Adipose tissue (tissue), 3 donors: Measurements from ENCODE around the gene DNAJC15. TPM values are rescaled to one million over a fixed set of nuclear protein-coding genes. Genes with fewer than 3 reads are reported as not detected.

Experiments used
- H3K27ac ChIP-seq: one replicate; pipeline ENCODE4 v1.5.1; 2013; ENCODE audit warnings: low read depth, low read length
- WGBS, 3 donors: extraction: QIAGEN DNeasy Blood & Tissue Kit; methylation state at CpG; one replicate each; pipeline ENCODE4 v1.1.7; 2013; 5-methylcytosine and 5-hydroxymethylcytosine counted together
- polyA plus RNA-seq, 3 donors: library from polyadenylated mRNA; stranded (reverse); fragments of 200-250 nt; gene quantifications; one replicate each; pipeline ENCODE4 v1.2.3, GENCODE V29; 2013
- donor health status: healthy with polysubstance abuse.
- donor health status: Bipolar disorder and iron deficiency.
- donor health status: healthy.

Gene DNAJC15
- polyA plus RNA-seq, 3 donors = 10.7 to 19.1 (median 12.9) TPM

DNA sequence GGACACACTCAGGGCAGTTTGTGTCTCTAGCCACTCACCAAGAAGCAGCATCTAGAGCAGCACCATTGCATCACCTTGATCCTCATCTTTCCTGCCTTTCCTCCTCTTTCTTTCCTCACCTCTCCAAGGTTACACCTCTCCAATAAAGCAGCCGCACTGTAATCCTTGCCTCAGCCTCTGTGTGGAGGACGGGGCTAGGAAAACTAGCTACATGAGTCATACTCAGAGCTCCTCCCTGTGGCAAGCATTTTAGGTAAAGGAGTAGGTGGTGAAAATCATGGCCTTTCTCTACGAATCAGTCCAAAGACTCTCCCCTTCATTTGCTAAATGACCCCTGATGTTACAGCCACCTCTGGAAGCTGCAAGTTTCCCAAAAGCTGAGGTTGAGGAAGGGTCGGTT lies 108.9 kb downstream of the DNAJC15 start:
- WGBS, 3 donors = 37 to 64% (median 60%) methylated on average over 4 of the region's 4 CpGs
- H3K27ac ChIP-seq = no peak overlapping the region

DNA sequence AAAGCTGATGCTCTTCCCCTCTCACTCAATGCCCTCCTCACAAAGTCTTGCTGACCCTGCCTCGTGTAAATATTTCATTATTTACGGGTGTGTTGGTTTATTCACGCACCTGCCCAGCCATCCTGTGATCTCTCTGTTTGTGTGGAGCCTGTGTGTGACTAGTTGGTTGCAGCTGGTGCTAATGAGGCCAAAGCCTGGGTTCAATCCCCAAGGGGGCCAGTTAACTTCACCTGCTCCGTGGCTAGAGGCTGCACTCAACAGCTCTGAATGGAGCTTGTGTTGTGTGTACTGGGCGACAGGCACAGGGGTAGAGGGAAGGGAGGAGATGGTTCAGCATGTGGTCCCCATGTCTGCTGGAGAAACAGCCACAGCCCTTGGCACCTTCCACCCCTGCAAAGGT lies 109.5 kb downstream of the DNAJC15 start:
- 59 to 83% (median 78%) methylated on average over 5 of the region's 5 CpGs for WGBS, 3 donors

DNA sequence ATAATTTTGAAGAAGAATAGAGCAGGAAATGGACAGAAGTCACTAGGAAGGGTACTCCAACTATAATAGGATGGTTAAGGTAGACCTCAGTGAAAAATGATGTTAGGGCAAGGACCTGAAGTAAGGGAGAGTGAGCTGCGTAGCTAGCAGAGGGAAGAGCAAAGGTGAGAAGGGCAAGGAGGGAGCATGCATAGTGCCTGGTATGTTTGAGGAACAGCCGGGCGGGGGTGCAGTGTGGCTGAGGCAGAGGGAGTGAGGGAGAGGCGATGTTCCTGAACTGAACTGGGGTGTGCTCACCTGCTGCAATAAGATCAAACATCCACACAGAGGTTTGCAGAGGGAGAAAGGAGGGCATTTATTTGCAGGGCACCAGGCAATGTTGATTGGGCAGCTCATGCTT lies 110.4 kb downstream of the DNAJC15 start:
- H3K27ac ChIP-seq = no peak overlapping the region

More for the DNA sequence above, 109.5 kb downstream of the DNAJC15 start:
- no peak overlapping the region for H3K27ac ChIP-seq

DNA sequence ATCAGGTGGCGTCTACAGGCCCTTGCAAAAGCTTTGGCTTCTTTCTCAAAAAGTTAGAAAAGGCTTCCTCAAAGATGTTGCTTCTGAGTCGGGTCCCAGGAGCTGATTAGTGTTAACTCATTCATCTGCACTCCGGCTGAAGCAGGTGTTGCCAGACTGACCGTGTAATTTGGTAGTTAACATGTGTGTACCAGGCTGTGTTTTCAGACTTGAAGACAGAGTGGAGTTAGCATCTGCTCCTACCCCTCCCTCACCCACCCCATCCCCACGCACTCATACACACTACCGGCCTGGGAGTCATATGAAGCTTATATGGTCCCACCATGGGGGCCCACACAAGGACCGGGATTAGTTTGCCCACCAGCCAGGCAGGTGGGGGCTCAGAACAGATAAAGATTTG lies 111.5 kb downstream of the DNAJC15 start:
- 86 to 90% (median 90%) methylated on average over 7 of the region's 7 CpGs for WGBS, 3 donors
- no peak overlapping the region for H3K27ac ChIP-seq

More for the DNA sequence above, 110.4 kb downstream of the DNAJC15 start:
- 78 to 97% (median 96%) methylated on average over 4 of the region's 4 CpGs for WGBS, 3 donors

DNA sequence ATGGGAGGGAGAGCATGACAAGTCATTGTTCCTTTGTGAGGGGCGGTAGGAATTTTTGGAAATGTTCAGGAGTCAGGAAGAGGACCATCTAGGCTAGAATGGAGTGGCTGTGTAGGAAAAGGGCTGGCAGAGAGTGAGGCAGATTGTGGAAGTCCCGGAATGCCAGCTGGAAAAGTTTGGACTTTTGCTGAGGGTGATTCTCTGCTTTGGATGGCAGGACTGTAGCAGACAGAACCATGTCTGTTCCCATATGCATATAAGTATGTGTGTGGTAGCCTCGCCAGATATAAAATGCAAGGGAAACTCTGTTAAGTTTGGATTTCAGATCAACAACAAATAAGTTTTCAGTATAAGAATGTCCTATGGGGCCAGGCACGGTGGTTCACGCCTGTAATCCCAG lies 112.1 kb downstream of the DNAJC15 start:
- 91 to 96% (median 95%) methylated on average over 5 of the region's 5 CpGs for WGBS, 3 donors

DNA sequence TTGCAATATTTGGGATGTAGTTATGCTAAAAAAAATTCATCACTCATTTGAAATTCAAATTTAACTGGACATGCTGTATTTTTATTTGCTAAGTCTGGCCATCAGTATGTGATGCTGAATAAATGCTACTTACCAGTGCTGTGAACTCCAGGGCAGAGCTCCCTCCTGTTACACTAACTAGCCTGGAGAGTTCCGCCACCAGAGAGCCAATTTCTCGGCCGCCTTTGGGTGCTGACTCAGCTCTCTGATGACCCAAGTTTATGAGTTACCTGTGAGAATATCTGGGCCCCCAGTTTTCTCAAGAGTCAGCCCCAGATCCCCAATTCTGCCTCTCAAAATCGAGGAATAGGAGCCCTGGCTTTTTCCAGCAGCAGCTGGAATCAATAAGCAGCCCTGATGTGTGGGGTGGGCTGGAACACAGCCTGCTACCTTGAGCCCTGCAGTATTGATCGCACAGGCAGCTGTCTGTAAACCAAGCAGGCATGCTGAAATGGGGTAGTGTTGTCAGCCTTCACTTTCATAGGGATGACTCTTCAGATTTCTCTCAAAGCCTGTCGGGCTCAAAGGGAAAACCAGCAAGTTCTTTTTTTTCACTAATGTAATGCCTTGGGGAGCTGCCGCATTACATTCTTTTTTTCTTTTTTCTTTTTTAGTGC lies 113.7 kb downstream of the DNAJC15 start:
- no peak overlapping the region for H3K27ac ChIP-seq
- 22 to 58% (median 54%) methylated on average over 7 of the region's 7 CpGs for WGBS, 3 donors

More for the DNA sequence above, 112.1 kb downstream of the DNAJC15 start:
- H3K27ac ChIP-seq = no peak overlapping the region

DNA sequence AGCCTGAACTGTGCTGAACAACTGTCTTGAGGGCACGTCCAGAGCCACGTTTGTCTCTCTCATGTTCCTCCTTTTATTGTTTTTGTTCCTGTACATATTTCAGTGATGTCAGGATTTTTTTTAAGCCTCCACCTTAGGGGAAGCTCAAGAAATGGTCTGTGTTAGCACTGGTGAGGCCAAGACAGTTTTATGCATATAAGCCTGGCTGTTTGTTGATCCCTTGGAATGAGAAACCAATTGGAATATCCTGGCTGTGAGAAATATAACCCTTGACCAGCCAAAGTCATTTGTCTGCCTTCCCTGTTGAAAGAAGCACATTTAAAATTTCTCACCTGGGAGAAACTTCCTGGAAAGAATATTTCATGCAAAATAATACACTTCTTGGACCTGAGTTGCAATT lies 115.8 kb downstream of the DNAJC15 start:
- H3K27ac ChIP-seq = no peak overlapping the region
- WGBS, 3 donors = 36 to 60% (median 57%) methylated on average over 2 of the region's 2 CpGs

DNA sequence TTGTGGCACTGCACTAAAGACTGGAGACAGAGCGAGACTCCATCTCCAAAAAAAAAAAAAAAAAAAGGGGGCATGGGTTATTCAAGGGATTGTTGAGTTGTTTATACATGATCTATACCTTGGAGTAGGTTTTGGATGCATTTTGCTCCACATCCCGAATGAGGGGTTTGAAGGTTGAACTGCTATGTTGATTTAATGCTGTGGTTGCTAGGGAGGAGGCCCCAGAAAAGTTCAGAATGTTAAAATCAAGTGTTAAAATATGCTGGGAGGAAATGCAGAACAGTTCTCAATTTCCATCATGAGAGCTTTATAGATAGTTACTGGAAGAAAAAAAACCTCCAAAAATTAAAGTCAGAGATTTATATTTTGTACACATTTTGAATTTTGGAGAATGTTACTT lies 116.5 kb downstream of the DNAJC15 start:
- no peak overlapping the region for H3K27ac ChIP-seq
- 64 to 70% (median 67%) methylated on average over 2 of the region's 2 CpGs for WGBS, 3 donors

DNA sequence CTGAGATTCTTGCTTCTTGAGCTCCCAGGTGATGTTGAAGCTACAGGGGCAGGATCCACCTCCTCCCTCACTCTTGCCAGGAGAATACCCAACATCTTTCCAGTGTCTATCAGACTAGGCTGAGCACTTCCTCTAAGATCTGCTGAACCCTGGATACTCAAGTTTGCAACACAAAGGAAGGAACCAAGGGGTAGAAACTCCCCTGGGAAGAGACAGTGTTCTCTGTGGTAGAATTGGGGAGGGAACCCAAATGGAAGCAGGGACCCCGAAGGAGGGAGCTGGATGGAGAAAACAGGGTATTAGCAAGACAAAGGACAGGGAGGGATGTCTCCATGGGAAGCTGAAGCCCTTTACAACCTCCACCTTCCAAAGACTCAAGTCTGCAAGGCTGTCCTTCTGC lies 117.6 kb downstream of the DNAJC15 start:
- no peak overlapping the region for H3K27ac ChIP-seq
- 50 to 74% (median 62%) methylated on average over 1 of the region's 1 CpG for WGBS, 3 donors

DNA sequence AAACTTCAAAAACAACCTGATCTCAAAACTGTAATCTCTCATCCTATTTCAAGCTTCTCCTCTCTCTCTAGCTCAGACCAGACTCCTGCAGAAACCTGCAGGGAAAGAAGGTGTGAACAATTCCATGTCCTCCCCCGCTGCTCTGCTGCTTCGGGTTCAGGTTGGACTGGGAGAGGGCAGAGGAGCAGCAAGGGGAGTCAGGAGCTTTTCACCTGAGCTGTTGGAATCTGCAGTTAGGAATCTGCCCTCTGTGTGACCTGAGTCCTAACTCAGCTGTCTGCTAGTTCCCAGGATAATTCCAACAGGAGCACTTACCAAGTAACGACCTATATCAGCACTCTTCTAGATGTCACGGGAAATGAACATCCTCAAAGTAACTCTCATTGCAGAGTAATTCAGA lies 118.3 kb downstream of the DNAJC15 start:
- no peak overlapping the region for H3K27ac ChIP-seq
- 74 to 94% (median 92%) methylated on average over 4 of the region's 4 CpGs for WGBS, 3 donors

DNA sequence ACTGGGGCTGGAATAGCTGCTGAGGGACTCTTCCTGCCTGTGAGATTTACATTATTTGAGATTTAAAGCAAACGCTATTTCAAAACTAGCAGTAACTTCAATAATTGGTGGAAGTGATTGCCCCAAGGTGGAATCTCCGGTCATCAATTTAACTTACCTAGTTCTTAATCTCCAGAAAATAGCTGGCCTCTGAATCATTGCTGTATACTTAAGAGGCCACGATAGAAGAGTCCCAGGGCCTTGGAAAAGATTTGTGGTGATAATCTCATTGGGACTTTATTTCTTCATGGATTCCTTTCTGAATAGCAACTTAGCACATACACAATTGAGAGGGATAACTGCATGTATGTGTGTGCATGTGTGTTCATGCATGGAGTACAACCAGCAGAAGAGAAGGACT lies 120.2 kb downstream of the DNAJC15 start:
- WGBS, 3 donors = 58 to 64% (median 58%) methylated on average over 3 of the region's 3 CpGs
- no peak overlapping the region for H3K27ac ChIP-seq

DNA sequence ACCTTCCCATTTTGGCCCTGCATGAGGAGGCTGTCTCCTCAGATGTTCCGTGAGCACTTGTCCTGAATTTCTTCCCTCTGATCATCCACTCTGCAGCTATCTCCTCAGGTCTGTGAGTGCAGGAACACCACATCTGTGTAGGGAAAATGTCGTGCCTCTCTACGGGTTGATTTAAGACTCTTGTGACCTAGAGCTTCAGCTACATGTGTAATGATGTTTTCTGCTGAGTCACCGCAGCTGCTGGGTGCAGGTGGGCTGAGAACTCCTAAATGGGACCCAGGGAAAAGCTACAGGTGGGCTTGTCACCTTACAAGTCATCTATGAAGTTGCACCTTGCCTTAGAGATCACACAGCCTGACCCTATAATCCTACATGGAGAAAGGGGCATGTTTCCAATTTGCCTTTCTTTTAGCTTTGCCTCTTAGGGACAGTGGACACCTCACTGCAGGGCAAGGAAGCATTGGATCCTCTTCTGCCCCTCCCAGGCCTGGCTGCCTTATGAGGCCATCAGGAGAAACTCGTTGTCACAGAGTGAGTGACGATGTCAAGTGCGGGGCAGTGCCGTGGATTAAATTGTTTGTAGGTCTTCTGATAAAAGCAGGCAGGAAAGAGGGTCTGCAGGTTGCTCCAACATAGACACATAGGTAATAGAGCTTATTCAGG lies 122.3 kb downstream of the DNAJC15 start:
- 52 to 73% (median 69%) methylated on average over 8 of the region's 8 CpGs for WGBS, 3 donors
- H3K27ac ChIP-seq = no peak overlapping the region

DNA sequence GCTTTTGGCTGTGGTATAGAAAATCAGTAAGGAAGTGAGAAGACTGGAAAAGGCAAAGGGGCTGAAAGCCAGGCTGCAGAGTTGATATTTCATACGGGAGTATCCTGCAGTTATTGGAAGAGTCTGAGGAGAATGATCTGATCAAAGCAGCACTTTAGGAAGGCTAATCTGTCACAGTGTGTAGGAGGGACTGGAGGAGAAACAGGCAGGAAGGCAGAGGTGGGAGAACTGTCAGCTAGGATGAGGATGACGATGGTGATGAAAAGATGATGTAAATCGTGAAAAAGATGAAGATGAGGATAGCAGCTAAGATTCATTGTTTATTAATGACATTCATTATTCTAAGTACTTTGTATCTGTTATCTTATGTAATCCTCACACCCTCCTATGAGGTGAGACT lies 123.0 kb downstream of the DNAJC15 start:
- H3K27ac ChIP-seq = no peak overlapping the region
- 56 to 61% (median 61%) methylated on average over 3 of the region's 3 CpGs for WGBS, 3 donors

DNA sequence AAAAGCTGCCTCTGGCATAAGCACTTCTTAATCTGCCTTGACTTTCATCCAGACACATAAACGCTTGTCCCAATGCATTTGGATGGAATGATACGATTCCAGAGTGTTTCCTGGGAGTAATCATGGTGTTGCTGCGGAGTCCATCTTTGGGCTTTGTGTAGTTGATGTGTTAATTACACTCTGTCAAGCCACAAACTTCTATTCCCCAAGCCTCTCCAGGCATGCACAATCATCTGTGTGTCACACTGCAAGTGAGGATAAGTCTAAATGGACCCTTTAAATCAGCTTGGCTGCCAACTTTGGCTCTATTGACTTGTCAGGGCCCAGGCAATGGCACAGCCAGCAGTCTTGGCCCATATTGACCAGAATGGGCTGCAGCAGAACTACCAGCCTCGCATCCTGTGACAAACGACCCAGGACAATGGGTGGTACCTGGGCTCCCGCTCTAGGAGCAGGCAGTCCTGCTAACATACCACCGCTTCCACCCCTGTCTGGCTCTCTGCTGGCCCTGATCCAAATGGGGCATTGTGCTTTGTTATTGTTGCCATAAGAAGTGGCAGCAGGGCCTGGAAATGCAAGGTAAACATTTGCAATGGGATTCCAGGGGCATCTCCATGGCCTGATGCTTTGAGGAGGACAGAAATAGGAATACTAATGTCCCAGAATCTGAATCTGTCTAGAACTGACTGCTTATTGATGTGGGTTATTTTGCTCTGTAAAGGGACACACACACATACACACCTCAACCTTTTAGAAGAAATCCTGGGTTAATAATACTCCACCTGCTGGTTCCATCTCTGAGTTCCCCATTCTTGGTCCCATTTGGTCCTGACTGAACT lies 127.2 kb downstream of the DNAJC15 start:
- WGBS, 3 donors = 84 to 88% (median 85%) methylated on average over 7 of the region's 7 CpGs
- no peak overlapping the region for H3K27ac ChIP-seq

DNA sequence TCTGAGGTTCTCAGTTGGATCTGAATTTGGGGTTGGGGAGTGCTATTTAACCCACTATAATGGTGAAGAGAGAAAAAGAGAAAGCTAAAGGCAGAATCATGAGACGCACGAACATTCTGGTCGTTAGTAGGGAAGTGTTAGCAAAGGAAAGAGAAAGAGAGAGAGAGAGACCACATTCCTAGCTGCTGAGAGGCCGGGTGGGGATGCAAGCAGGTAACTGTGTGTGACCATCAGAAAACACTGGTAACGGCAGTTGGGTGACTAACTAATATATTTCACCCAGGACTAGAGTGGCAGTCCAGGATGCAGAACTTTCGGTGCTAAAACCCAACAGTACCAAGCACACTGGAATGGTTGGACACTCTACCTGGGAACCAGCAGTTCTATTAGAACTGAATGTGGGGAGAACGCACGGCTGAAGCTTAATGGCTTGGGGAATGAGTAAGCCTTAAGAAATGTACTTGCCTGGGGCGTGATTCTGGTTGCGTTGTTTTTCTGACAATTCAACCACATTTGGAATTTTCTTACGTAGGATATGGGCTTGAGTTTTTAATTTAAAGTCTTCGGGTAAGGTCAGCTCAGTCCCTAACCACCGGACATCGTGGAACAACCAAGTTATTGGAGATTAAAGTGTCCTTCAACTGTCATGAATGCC lies 130.2 kb downstream of the DNAJC15 start:
- 89 to 93% (median 93%) methylated on average over 14 of the region's 14 CpGs for WGBS, 3 donors

DNA sequence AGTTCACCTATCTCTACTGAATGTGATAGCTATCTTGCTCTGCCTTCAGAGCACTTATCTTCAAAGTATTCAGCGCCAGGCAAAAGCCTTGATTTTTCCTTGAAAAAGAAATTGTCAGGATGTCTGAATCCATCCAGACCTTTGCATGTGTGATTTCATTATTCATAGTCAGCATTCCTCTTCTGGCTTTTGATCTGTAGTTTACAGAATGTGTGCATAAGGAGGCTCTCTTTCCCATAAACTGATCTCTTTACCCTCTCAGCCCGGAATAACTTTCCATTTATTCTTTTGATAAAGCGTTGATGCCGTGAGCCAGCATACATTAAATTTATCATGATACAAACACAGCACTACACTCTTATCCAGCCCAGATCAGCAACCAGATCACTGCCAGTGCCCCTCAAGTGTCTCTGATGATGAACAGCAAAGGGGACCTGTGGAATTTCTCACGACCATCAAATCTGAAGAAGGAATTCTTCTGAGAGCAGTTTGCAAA lies 130.8 kb downstream of the DNAJC15 start:
- no peak overlapping the region for H3K27ac ChIP-seq
- WGBS, 3 donors = 73 to 87% (median 82%) methylated on average over 5 of the region's 5 CpGs

More for the DNA sequence above, 130.2 kb downstream of the DNAJC15 start:
- no peak overlapping the region for H3K27ac ChIP-seq

DNA sequence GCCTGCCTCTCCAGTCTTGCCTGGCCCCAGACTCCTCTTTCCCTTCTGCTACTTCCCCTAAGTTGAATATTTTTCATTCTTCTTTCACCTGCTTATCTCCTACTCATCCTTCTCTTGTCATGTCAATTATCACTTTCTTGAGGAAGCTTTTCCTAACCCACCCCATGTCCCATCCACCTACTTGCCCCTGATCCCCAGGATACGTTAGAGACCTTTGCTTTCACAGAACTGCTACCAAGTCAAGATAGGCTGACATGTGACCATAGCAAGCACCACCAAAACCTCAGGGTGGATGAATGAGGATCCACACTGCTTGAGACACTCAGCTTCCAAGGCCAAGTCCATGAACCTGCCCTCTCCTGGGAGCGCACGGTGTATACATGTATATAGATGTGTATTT lies 131.5 kb downstream of the DNAJC15 start:
- WGBS, 3 donors = 90 to 93% (median 93%) methylated on average over 3 of the region's 3 CpGs

DNA sequence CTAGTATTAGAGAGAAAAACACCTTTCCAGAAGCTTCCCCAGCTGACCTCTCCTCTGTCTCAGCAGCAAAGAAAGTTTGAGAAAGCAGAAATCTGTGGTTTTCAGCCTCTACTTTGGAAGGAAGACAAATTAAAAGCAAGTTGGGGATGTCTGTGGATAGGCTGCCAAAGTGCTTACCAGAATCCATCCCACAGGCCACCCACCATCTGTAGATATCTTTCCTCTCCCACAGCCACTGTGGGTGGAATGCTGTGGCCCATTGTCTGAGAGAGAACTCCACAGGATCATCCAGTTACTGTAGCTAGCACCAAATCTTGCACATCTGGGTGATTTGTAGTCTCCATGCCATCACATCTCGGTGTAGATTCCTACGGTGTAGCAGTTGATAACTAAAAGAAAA lies 133.5 kb downstream of the DNAJC15 start:
- 93 to 99% (median 94%) methylated on average over 2 of the region's 2 CpGs for WGBS, 3 donors
- no peak overlapping the region for H3K27ac ChIP-seq

More for the DNA sequence above, 131.5 kb downstream of the DNAJC15 start:
- no peak overlapping the region for H3K27ac ChIP-seq
